Suprapubic skin (tissue), 3 donors: ENCODE measurements around the gene DGLUCY.
A peak's percentile ranks its signal among the peaks of the same experiment; 100 is the strongest.

Experiments used
- EP300 ChIP-seq: sonication (generic); formaldehyde crosslinking; IDR thresholded peaks from one replicate; pipeline ENCODE4 v1.6.1; 2017; ENCODE audit warnings: antibody characterized with exemption
- POLR2A ChIP-seq, 2 donors: fragments of 450-650 bp; IDR thresholded peaks; one replicate each; pipeline ENCODE4 v1.6.1; 2017; ENCODE audit warnings: antibody characterized with exemption in 2 of 2, mild to moderate bottlenecking in 2 of 2, moderate library complexity in 2 of 2
- TF ChIP-seq, protein P1 (sequence below), 2 donors: fragments of 200-600 bp in 1 of 2; fragments of 450-650 bp in 1 of 2; sonication (generic) in 1 of 2; IDR thresholded peaks; one replicate each; pipeline ENCODE4 v1.5.1; 2016 to 2019; ENCODE audit warnings: antibody characterized with exemption in 2 of 2, mild to moderate bottlenecking in 1 of 2, moderate library complexity in 1 of 2

DNA sequence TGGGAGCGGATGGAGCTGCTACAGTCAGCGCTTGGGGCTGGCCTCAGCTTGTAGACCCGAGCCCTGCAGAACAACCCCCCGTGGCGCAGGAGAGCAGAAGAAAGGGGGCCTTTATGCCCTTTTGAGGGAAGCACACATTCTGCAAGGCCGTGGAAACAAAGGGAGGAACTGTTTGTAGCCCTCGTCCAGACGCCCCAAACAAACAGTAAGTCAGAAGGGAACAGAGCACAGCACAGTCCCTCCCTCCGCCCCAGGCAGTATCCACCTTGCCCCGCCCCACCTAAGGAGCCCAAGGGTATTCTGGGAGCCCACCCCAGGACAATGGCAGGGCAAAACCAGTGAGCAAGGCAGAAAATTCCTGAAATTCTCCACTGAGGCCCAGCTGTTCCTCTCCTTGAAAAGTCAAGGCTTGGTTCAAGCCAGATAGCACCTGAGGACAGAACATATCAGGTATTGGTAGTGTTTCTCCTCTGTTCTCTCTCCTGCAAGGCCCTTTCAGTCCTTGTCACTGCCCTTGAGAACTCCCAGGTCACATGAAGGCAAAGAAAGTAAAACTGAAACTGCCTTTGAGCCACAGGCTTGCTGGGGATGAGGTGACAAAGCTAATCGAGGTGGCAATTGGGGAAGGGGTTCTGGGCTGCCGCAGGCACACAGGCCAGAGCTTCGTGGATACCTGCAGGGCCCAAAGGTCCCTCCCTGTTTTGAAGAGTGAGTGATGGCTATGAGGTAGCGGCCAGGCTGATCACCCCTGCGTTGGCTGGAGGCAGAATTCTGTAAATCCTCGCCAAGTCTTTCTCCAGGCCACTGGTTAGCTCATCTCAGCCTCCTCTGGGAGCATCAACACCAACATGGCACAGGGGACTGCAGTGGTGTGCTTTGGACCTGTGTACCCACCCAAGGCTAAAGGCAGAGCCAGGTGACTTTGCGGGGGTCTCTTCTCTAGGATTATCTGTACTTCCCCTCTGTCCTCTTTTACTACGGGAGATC is 499 bp downstream of the DGLUCY start:
- TF ChIP-seq, protein P1, sequence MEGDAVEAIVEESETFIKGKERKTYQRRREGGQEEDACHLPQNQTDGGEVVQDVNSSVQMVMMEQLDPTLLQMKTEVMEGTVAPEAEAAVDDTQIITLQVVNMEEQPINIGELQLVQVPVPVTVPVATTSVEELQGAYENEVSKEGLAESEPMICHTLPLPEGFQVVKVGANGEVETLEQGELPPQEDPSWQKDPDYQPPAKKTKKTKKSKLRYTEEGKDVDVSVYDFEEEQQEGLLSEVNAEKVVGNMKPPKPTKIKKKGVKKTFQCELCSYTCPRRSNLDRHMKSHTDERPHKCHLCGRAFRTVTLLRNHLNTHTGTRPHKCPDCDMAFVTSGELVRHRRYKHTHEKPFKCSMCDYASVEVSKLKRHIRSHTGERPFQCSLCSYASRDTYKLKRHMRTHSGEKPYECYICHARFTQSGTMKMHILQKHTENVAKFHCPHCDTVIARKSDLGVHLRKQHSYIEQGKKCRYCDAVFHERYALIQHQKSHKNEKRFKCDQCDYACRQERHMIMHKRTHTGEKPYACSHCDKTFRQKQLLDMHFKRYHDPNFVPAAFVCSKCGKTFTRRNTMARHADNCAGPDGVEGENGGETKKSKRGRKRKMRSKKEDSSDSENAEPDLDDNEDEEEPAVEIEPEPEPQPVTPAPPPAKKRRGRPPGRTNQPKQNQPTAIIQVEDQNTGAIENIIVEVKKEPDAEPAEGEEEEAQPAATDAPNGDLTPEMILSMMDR (IDR thresholded peaks at IDR 0.05) = no peak
- TF ChIP-seq EP300 = no peak
- peak in 1 of 2 donors; percentile 27 for TF ChIP-seq POLR2A (IDR thresholded peaks at IDR 0.05)
